IMR-90 (cell line): ENCODE measurements around the gene UCK2. TPM values are rescaled to one million over a fixed set of nuclear protein-coding genes. Genes with fewer than 3 reads are reported as not detected.
A peak's percentile ranks its signal among the peaks of the same experiment; 100 is the strongest.

ENCODE experiments used
- ATAC-seq: fragments of 200-7000 bp; cut with Tn5 transposase; 2 replicates; pipeline ENCODE4 v1.9.1; 2020; ENCODE audit warnings: low read depth, mild to moderate bottlenecking, moderate library complexity
- BruUV-seq: library from RNA; stranded (reverse); fragments of 400-500 nt; replicated peaks from 2 replicates; lab custom pipeline; 2021; lab: Mats Ljungman, UMichigan
- CTCF ChIA-PET: fragments of 300-600 bp; formaldehyde crosslinking; extraction: SDS; loops from one replicate; lab custom pipeline; 2021; ENCODE audit warnings: antibody characterized with exemption; lab: Yijun Ruan, JAX
- POLR2A ChIA-PET: fragments of 300-600 bp; sonication (Branson Sonifier 250); formaldehyde crosslinking; loops from one replicate; lab custom pipeline; 2022; ENCODE audit warnings: antibody characterized with exemption; ENCODE audit not compliant: unreplicated experiment; lab: Charles Lee
- DNase-seq: peaks from one replicate; pipeline ENCODE4 v3.0.0; 2013
- H2AFZ ChIP-seq: replicated peaks from 2 replicates; pipeline ENCODE3; 2013; ENCODE audit warnings: low read length, mild to moderate bottlenecking; ENCODE audit not compliant: poor library complexity
- H2AK5ac ChIP-seq: 2 replicates; pipeline ENCODE4 v1.6.1; 2013; ENCODE audit warnings: low read depth, low read length, inconsistent platforms
- H2AK9ac ChIP-seq: replicated peaks from 2 replicates; pipeline ENCODE3; 2013; ENCODE audit warnings: mild to moderate bottlenecking, low read depth, low read length, moderate library complexity; ENCODE audit not compliant: poor library complexity
- H2BK120ac ChIP-seq: 2 replicates; pipeline ENCODE4 v1.6.1; 2013; ENCODE audit warnings: low read depth, low read length, inconsistent platforms
- H2BK15ac ChIP-seq: 3 replicates; pipeline ENCODE4 v1.6.1; 2013; ENCODE audit warnings: low read depth, low read length, inconsistent platforms
- H2BK20ac ChIP-seq: 2 replicates; pipeline ENCODE4 v1.6.1; 2013; ENCODE audit warnings: low read depth, mild to moderate bottlenecking, inconsistent platforms, low read length, moderate library complexity
- H2BK5ac ChIP-seq: 2 replicates; pipeline ENCODE4 v1.6.1; 2013; ENCODE audit warnings: mild to moderate bottlenecking, low read depth, low read length, inconsistent platforms; ENCODE audit not compliant: poor library complexity, severe bottlenecking
- H3K14ac ChIP-seq: replicated peaks from 2 replicates; pipeline ENCODE4 v1.6.1; 2013; ENCODE audit warnings: low read depth, low read length, inconsistent platforms
- H3K18ac ChIP-seq: 2 replicates; pipeline ENCODE4 v1.6.1; 2013; ENCODE audit warnings: low read depth, low read length, control low read depth
- H3K23ac ChIP-seq: 2 replicates; pipeline ENCODE4 v1.6.1; 2013; ENCODE audit warnings: low read depth, low read length, inconsistent platforms
- H3K27ac ChIP-seq: 2 replicates; pipeline ENCODE4 v1.5.1; 2013; ENCODE audit warnings: mild to moderate bottlenecking, control low read depth, low read length; ENCODE audit not compliant: insufficient read depth
- H3K27me3 ChIP-seq: 2 replicates; pipeline ENCODE4 v1.6.1; 2013; ENCODE audit warnings: low read length; ENCODE audit not compliant: control insufficient read depth, insufficient read depth
- H3K36me3 ChIP-seq: 2 replicates; pipeline ENCODE4 v1.6.1; 2013; ENCODE audit warnings: low read length, mixed read lengths; ENCODE audit not compliant: control insufficient read depth, insufficient read depth
- H3K4ac ChIP-seq: 2 replicates; pipeline ENCODE4 v1.6.1; 2013; ENCODE audit warnings: low read depth, low read length, inconsistent platforms
- H3K4me1 ChIP-seq: 2 replicates; pipeline ENCODE4 v1.6.1; 2013; ENCODE audit warnings: low read length, mixed read lengths; ENCODE audit not compliant: control insufficient read depth, insufficient read depth
- H3K4me2 ChIP-seq: 2 replicates; pipeline ENCODE4 v1.6.1; 2013; ENCODE audit warnings: low read depth, mild to moderate bottlenecking, control low read depth, low read length, moderate library complexity
- H3K4me3 ChIP-seq: 2 replicates; pipeline ENCODE4 v1.5.1; 2013; ENCODE audit warnings: low read depth, mild to moderate bottlenecking, control low read depth, low read length, moderate library complexity; ENCODE audit not compliant: insufficient read depth
- H3K56ac ChIP-seq: 2 replicates; pipeline ENCODE4 v1.6.1; 2013; ENCODE audit warnings: low read length, inconsistent platforms; ENCODE audit not compliant: insufficient read depth; ENCODE audit errors: extremely low read depth
- H3K79me1 ChIP-seq, 2 experiments: 2 replicates each; pipeline ENCODE4 v1.6.1; 2013; ENCODE audit warnings: low read length in 2 of 2, inconsistent platforms in 1 of 2, low read depth in 1 of 2
- H3K9ac ChIP-seq: 2 replicates; pipeline ENCODE4 v1.6.1; 2013; ENCODE audit warnings: low read depth, low read length, control low read depth
- H3K9me1 ChIP-seq: 2 replicates; pipeline ENCODE4 v1.6.1; 2013; ENCODE audit warnings: low read length, inconsistent platforms; ENCODE audit not compliant: insufficient read depth
- H3K9me3 ChIP-seq: 2 replicates; pipeline ENCODE4 v1.6.1; 2013; ENCODE audit warnings: low read length; ENCODE audit not compliant: control insufficient read depth, insufficient read depth
- H4K20me1 ChIP-seq: 2 replicates; pipeline ENCODE4 v1.6.1; 2013; ENCODE audit warnings: low read length, inconsistent platforms; ENCODE audit not compliant: insufficient read depth
- H4K5ac ChIP-seq: 2 replicates; pipeline ENCODE4 v1.6.1; 2013; ENCODE audit warnings: mild to moderate bottlenecking, low read depth, low read length, control low read depth
- H4K8ac ChIP-seq, 2 experiments: 2 replicates each; pipeline ENCODE4 v1.6.1; 2013; ENCODE audit warnings: low read depth in 2 of 2, low read length in 2 of 2, control low read depth in 1 of 2, inconsistent platforms in 1 of 2
- H4K91ac ChIP-seq: 2 replicates; pipeline ENCODE4 v1.6.1; 2013; ENCODE audit warnings: low read depth, low read length, inconsistent platforms; ENCODE audit not compliant: insufficient read depth
- BHLHE40 ChIP-seq: fragments of 150-350 bp; IDR thresholded peaks from 2 replicates; pipeline ENCODE4 v1.6.1; 2016; ENCODE audit warnings: mild to moderate bottlenecking, low read depth, low read length
- CEBPB ChIP-seq: IDR thresholded peaks from 2 replicates; pipeline ENCODE4 v1.6.1; 2012; ENCODE audit warnings: low read depth, low read length, improper control_type of control experiment
- CHD1 ChIP-seq: IDR thresholded peaks from 2 replicates; pipeline ENCODE4 v1.6.1; 2012; ENCODE audit warnings: low read depth, low read length, improper control_type of control experiment
- ELK1 ChIP-seq: fragments of 150-350 bp; IDR thresholded peaks from 2 replicates; pipeline ENCODE4 v1.6.1; 2016; ENCODE audit warnings: low read depth, mild to moderate bottlenecking, low read length, moderate library complexity, borderline replicate concordance
- FOS ChIP-seq: fragments of 150-350 bp; IDR thresholded peaks from 2 replicates; pipeline ENCODE4 v1.6.1; 2016; ENCODE audit warnings: low read depth, low read length
- MAFK ChIP-seq: IDR thresholded peaks from 2 replicates; pipeline ENCODE4 v1.6.1; 2012; ENCODE audit warnings: low read depth, low read length, improper control_type of control experiment
- MAZ ChIP-seq: IDR thresholded peaks from 2 replicates; pipeline ENCODE4 v1.6.1; 2012; ENCODE audit warnings: low read depth, mild to moderate bottlenecking, low read length, improper control_type of control experiment, moderate library complexity, borderline replicate concordance
- MXI1 ChIP-seq: IDR thresholded peaks from 2 replicates; pipeline ENCODE4 v1.6.1; 2012; ENCODE audit warnings: low read depth, mild to moderate bottlenecking, low read length, moderate library complexity, borderline replicate concordance
- NFE2L2 ChIP-seq: fragments of 150-350 bp; IDR thresholded peaks from 2 replicates; pipeline ENCODE4 v1.6.1; 2016; ENCODE audit warnings: low read depth, mild to moderate bottlenecking, low read length
- POLR2A ChIP-seq: IDR thresholded peaks from 2 replicates; pipeline ENCODE4 v1.6.1; 2012; ENCODE audit warnings: mild to moderate bottlenecking, low read depth, low read length
- RAD21 ChIP-seq: IDR thresholded peaks from 2 replicates; pipeline ENCODE4 v1.6.1; 2012; ENCODE audit warnings: low read length, improper control_type of control experiment
- RCOR1 ChIP-seq: IDR thresholded peaks from 2 replicates; pipeline ENCODE4 v1.6.1; 2012; ENCODE audit warnings: mild to moderate bottlenecking, low read length, improper control_type of control experiment; ENCODE audit not compliant: insufficient replicate concordance
- RFX5 ChIP-seq: IDR thresholded peaks from 2 replicates; pipeline ENCODE4 v1.8.0; 2012; ENCODE audit warnings: low read depth, mild to moderate bottlenecking, low read length, moderate library complexity
- SMC3 ChIP-seq: fragments of 150-350 bp; IDR thresholded peaks from 2 replicates; pipeline ENCODE4 v1.6.1; 2016; ENCODE audit warnings: low read depth, mild to moderate bottlenecking, antibody characterized with exemption, low read length, moderate library complexity
- WGBS, 2 experiments: methylation state at CpG; one replicate each; pipeline versions ENCODE4 v1.1.5 to v1.1.7; 2013; ENCODE audit warnings: missing lambda C conversion rate in 2 of 2; ENCODE audit not compliant: insufficient read length in 1 of 2; ENCODE audit errors: extremely low coverage in 2 of 2; 5-methylcytosine and 5-hydroxymethylcytosine counted together
- dilution Hi-C: fragments of 300-500 bp; cut with HindIII; formaldehyde crosslinking; loops from one replicate; pipeline ENCODE4 v1.14.3; 2018; ENCODE audit warnings: low sequenced_read_pairs; ENCODE audit not compliant: unreplicated experiment
- in situ Hi-C: fragments of 300-500 bp; cut with MboI; formaldehyde crosslinking; loops from 3 replicates; pipeline ENCODE4 v1.14.3; 2019; ENCODE audit warnings: low sequenced_read_pairs, inconsistent platforms, mixed read lengths
- intact Hi-C: fragments of 100-400 bp; cut with micrococcal nuclease; formaldehyde crosslinking; loops from 2 replicates; pipeline ENCODE4 v1.10.0; 2022
- polyA plus RNA-seq, 3 experiments: library from polyadenylated mRNA; depleted of rRNA; stranded (reverse); fragments of >200 nt; gene quantifications; 2 replicates each; pipeline ENCODE4 v1.2.3, GENCODE V29; 2012; ENCODE audit warnings: low replicate concordance in 1 of 3
- total RNA-seq: library from RNA; depleted of rRNA; stranded (reverse); fragments of >200 nt; gene quantifications from 2 replicates; pipeline ENCODE4 v1.2.3, GENCODE V29; 2012
- TF ChIP-seq, protein P1 (sequence below): fragments of 150-350 bp; IDR thresholded peaks from 2 replicates; pipeline ENCODE4 v1.6.1; 2017; ENCODE audit warnings: mild to moderate bottlenecking, antibody characterized with exemption, low read length, low read depth
- TF ChIP-seq, protein P2 (sequence below): conservative IDR thresholded peaks from 2 replicates; pipeline ENCODE4 v1.5.1; 2012; ENCODE audit warnings: mild to moderate bottlenecking, low read depth, low read length, improper control_type of control experiment

UCK2 gene
- total and polyA plus RNA-seq, 2 of the 4 experiments (the other 2 are of a cell fraction) = 83.0 to 87.8 TPM

DNA sequence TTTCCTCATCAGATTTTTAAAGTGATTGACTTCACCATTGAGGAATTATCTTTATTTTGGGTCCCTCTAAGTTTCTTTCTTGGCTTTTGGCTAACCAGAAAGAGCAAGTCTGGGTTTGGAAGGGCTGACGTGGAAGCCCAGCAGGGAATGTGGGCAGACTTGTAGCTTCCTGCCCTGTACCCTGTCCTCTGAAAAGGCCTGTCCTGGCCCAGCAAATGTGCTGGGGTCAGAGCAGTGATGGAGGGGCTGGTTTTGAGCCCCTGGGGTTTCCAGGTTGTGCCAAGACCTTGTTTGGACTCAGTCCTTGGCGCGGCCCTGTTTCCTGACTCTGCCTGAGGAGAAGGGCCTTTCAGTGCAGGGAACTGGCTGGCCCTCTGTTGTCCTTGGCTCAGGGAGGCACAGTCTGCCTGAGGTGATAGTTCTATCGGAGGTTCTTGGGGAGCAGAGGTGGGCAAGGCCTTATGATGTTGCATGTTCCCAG is 72.1 kb downstream of the UCK2 start:
- Histone ChIP-seq H3K27ac (peak overlapping the region; percentile 97), H3K4me1 (peaks cover 65% of the 10 kb centered on the region), H2AK5ac (peak overlapping the region; percentile 100), H3K9me1 (peaks cover 55% of the 10 kb centered on the region), H3K9ac (peak overlapping the region; percentile 69), H2AK9ac (peak overlapping the region; percentile 99), H3K79me1 (peaks cover 49 to 90% of the 10 kb centered on the region in 2 experiments), H3K4me3 (no peak overlapping the region), H3K27me3 (no peaks in the 10 kb centered on the region), H2BK5ac (peak overlapping the region; percentile 99), H2BK15ac (peak overlapping the region; percentile 97; the same call in 2 of the 3 replicates), H3K36me3 (peaks cover 9% of the 10 kb centered on the region), H2BK20ac (peak overlapping the region; percentile 99), H3K14ac (peak overlapping the region; percentile 98), H4K8ac (peak overlapping the region; percentile 70 to 99), H2AFZ (no peak overlapping the region), H3K23ac (peak overlapping the region; percentile 99), H3K4ac (peak overlapping the region; percentile 99), H3K4me2 (no peak overlapping the region; the same call in 1 of the 2 replicates), H3K56ac (peak overlapping the region; percentile 96), H3K18ac (peak overlapping the region; percentile 98), H2BK120ac (peak overlapping the region; percentile 100), H4K91ac (peak overlapping the region; percentile 99), H4K5ac (peak overlapping the region; percentile 95), H4K20me1 (no peaks in the 10 kb centered on the region), H3K9me3 (no peaks in the 10 kb centered on the region)
- CTCF ChIA-PET = interaction anchor here (1.0 kb wide), 1 partner anchor 16 kb away, joined by 3 read pairs; no protein-coding TSS in a partner anchor
- no CpG with 5 or more reads among the region's 4 CpGs for WGBS, 2 experiments
- ATAC-seq (no peak), DNase-seq (peak; percentile 23)
- POLR2A ChIA-PET = interaction anchor here (1.2 kb wide), 1 partner anchor 130 kb away, joined by 5 read pairs; the partner anchor contains the start of gene TMCO1
- no TSS peak for BruUV-seq
- TF ChIP-seq ELK1 (no peak), RCOR1 (no peak), CHD1 (no peak), MXI1 (no peak), RAD21 (no peak), MAZ (no peak), FOS (no peak), NFE2L2 (no peak), RFX5 (no peak), BHLHE40 (no peak), SMC3 (no peak), MAFK (no peak), CEBPB (no peak), POLR2A (no peak)
- TF ChIP-seq, protein P1, sequence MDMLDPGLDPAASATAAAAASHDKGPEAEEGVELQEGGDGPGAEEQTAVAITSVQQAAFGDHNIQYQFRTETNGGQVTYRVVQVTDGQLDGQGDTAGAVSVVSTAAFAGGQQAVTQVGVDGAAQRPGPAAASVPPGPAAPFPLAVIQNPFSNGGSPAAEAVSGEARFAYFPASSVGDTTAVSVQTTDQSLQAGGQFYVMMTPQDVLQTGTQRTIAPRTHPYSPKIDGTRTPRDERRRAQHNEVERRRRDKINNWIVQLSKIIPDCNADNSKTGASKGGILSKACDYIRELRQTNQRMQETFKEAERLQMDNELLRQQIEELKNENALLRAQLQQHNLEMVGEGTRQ = no peak
- TF ChIP-seq, protein P2, sequence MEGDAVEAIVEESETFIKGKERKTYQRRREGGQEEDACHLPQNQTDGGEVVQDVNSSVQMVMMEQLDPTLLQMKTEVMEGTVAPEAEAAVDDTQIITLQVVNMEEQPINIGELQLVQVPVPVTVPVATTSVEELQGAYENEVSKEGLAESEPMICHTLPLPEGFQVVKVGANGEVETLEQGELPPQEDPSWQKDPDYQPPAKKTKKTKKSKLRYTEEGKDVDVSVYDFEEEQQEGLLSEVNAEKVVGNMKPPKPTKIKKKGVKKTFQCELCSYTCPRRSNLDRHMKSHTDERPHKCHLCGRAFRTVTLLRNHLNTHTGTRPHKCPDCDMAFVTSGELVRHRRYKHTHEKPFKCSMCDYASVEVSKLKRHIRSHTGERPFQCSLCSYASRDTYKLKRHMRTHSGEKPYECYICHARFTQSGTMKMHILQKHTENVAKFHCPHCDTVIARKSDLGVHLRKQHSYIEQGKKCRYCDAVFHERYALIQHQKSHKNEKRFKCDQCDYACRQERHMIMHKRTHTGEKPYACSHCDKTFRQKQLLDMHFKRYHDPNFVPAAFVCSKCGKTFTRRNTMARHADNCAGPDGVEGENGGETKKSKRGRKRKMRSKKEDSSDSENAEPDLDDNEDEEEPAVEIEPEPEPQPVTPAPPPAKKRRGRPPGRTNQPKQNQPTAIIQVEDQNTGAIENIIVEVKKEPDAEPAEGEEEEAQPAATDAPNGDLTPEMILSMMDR = no peak
- dilution Hi-C loops = no loop called here
- intact Hi-C loops = loop anchor here (1.0 to 2.0 kb wide), 4 partner anchors 45 to 269 kb away; partner anchors contain the start of genes MGST3 and TMCO1
- in situ Hi-C loops = no loop called here
